Keratinocyte (primary cell): ENCODE results near the gene TUBGCP3. TPM values are rescaled to one million over a fixed set of nuclear protein-coding genes. Genes with fewer than 3 reads are reported as not detected.

Source experiments
- DNase-seq: peaks from one replicate; pipeline ENCODE4 v3.0.0-alpha.2; 2011; ENCODE audit warnings: low read depth, missing footprints, low spot score
- FAIRE-seq: peaks from 2 replicates; lab custom pipeline; 2011; peaks lifted over from hg19 to GRCh38; lab: Jason Lieb, UNC
- H2AFZ ChIP-seq: 2 replicates; pipeline ENCODE4 v1.6.0; 2012; ENCODE audit warnings: low read length, control low read depth, inconsistent platforms; ENCODE audit not compliant: control insufficient read depth
- H3K27ac ChIP-seq: 2 replicates; pipeline ENCODE4 v1.5.1; 2011; ENCODE audit warnings: low read length; ENCODE audit not compliant: control insufficient read depth, insufficient read depth
- H3K27me3 ChIP-seq: 3 replicates; pipeline ENCODE4 v1.6.0; 2011; ENCODE audit warnings: low read length; ENCODE audit not compliant: control insufficient read depth, insufficient read depth; ENCODE audit errors: extremely low read depth
- H3K36me3 ChIP-seq, 2 experiments: 2 replicates in 1 of 2; 3 replicates in 1 of 2; pipeline ENCODE4 v1.5.1; 2011; ENCODE audit warnings: low read length in 2 of 2, mild to moderate bottlenecking in 1 of 2; ENCODE audit not compliant: control insufficient read depth in 2 of 2, insufficient read depth in 2 of 2; ENCODE audit errors: extremely low read depth in 1 of 2
- H3K4me1 ChIP-seq: 3 replicates; pipeline ENCODE4 v1.5.1; 2011; ENCODE audit warnings: low read length; ENCODE audit not compliant: control insufficient read depth, insufficient read depth; ENCODE audit errors: extremely low read depth
- H3K4me2 ChIP-seq: 3 replicates; pipeline ENCODE4 v1.6.0; 2011; ENCODE audit warnings: low read depth, low read length; ENCODE audit not compliant: control insufficient read depth, insufficient read depth; ENCODE audit errors: extremely low read depth
- H3K4me3 ChIP-seq, 3 experiments: fragments of 200-600 bp in 1 of 3; sonication (generic) in 1 of 3; 2 replicates in 2 of 3; 3 replicates in 1 of 3; pipeline ENCODE4 v1.5.1; 2011 to 2016; ENCODE audit warnings: low read length in 3 of 3, mild to moderate bottlenecking in 3 of 3, control low read depth in 2 of 3, inconsistent platforms in 1 of 3, low read depth in 1 of 3, mixed read lengths in 1 of 3, mixed run types in 1 of 3, moderate library complexity in 1 of 3; ENCODE audit not compliant: control insufficient read depth in 2 of 3, insufficient read depth in 2 of 3; ENCODE audit errors: extremely low read depth in 1 of 3
- H3K79me2 ChIP-seq: 2 replicates; pipeline ENCODE4 v1.6.0; 2012; ENCODE audit warnings: low read length; ENCODE audit not compliant: control insufficient read depth, insufficient read depth
- H3K9ac ChIP-seq: 3 replicates; pipeline ENCODE4 v1.6.0; 2011; ENCODE audit warnings: low read length; ENCODE audit not compliant: control insufficient read depth, insufficient read depth; ENCODE audit errors: extremely low read depth
- H3K9me1 ChIP-seq: 3 replicates; pipeline ENCODE4 v1.6.0; 2011; ENCODE audit warnings: low read length; ENCODE audit not compliant: control insufficient read depth, insufficient read depth; ENCODE audit errors: extremely low read depth
- H3K9me3 ChIP-seq: 2 replicates; pipeline ENCODE4 v1.5.1; 2012; ENCODE audit warnings: low read depth, low read length; ENCODE audit not compliant: control insufficient read depth
- H4K20me1 ChIP-seq: 3 replicates; pipeline ENCODE4 v1.6.0; 2011; ENCODE audit warnings: low read length; ENCODE audit not compliant: control insufficient read depth, insufficient read depth; ENCODE audit errors: extremely low read depth
- EZH2 ChIP-seq: IDR thresholded peaks from one replicate; pipeline ENCODE4 v1.6.1; 2012; ENCODE audit warnings: inconsistent platforms, mild to moderate bottlenecking, low read length, moderate library complexity
- dilution Hi-C: fragments of 300-500 bp; cut with MboI; formaldehyde crosslinking; loops from one replicate; pipeline ENCODE4 v1.7.0; 2020; ENCODE audit warnings: low sequenced_read_pairs; ENCODE audit not compliant: extremely low pct_ligation_motif_present
- polyA plus RNA-seq, 5 experiments: library from polyadenylated mRNA; depleted of rRNA in 3 of 5; stranded (reverse) in 3 of 5; stranded (forward) in 1 of 5; unstranded in 1 of 5; fragments of >200 nt; gene quantifications; 1 replicate in 1 of 5; 2 replicates in 3 of 5; 3 replicates in 1 of 5; pipeline versions ENCODE4 v1.2.1 to v1.2.3, GENCODE V29; 2011 to 2012; ENCODE audit warnings: missing spikeins in 2 of 5, low read depth in 1 of 5, low replicate concordance in 1 of 5
- TF ChIP-seq, protein P1 (sequence below), 3 experiments: IDR thresholded peaks in 1 of 3; conservative IDR thresholded peaks in 1 of 3; optimal IDR thresholded peaks in 1 of 3; 2 replicates in 2 of 3; 3 replicates in 1 of 3; pipeline versions ENCODE3 to v1.5.1; 2011; ENCODE audit warnings: low read length in 3 of 3, mild to moderate bottlenecking in 3 of 3, moderate library complexity in 2 of 3, control low read depth in 1 of 3, inconsistent platforms in 1 of 3; ENCODE audit not compliant: insufficient read depth in 2 of 3; ENCODE audit errors: extremely low read depth in 1 of 3

TUBGCP3 gene
- polyA plus RNA-seq, 1 donor (not counting 4 experiments of a cell fraction or from before 2014, with no cell fraction given): 14.0 TPM

- H3K9me1 ChIP-seq: no peaks in the 10 kb centered on the region
- no peaks in the 10 kb centered on the region for H3K9me3 ChIP-seq
- H3K79me2 ChIP-seq: no peaks in the 10 kb centered on the region
- no peaks in the 10 kb centered on the region for H3K36me3 ChIP-seq
- H3K4me3 ChIP-seq: no peak overlapping the region
- dilution Hi-C loops: no loop called here
- FAIRE-seq (no peak), DNase-seq (no peak)
- no peaks in the 10 kb centered on the region for H3K4me1 ChIP-seq
- H3K27me3 ChIP-seq: peaks cover 24% of the 10 kb centered on the region
- H3K9ac ChIP-seq: no peak overlapping the region
- no peak overlapping the region for H3K4me2 ChIP-seq
- TF ChIP-seq EZH2: no peak
- TF ChIP-seq, protein P1, sequence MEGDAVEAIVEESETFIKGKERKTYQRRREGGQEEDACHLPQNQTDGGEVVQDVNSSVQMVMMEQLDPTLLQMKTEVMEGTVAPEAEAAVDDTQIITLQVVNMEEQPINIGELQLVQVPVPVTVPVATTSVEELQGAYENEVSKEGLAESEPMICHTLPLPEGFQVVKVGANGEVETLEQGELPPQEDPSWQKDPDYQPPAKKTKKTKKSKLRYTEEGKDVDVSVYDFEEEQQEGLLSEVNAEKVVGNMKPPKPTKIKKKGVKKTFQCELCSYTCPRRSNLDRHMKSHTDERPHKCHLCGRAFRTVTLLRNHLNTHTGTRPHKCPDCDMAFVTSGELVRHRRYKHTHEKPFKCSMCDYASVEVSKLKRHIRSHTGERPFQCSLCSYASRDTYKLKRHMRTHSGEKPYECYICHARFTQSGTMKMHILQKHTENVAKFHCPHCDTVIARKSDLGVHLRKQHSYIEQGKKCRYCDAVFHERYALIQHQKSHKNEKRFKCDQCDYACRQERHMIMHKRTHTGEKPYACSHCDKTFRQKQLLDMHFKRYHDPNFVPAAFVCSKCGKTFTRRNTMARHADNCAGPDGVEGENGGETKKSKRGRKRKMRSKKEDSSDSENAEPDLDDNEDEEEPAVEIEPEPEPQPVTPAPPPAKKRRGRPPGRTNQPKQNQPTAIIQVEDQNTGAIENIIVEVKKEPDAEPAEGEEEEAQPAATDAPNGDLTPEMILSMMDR (optimal IDR thresholded peaks at IDR 0.05 in 1 of 3, IDR thresholded peaks at IDR 0.05 in 1 of 3, conservative IDR thresholded peaks at IDR 0.05 in 1 of 3; ENCODE audit: extremely low read depth in 1 of 3, insufficient read depth in 2 of 3, low read length in 3 of 3): no peak
- H4K20me1 ChIP-seq: no peaks in the 10 kb centered on the region
- no peak overlapping the region for H2AFZ ChIP-seq
- no peak overlapping the region for H3K27ac ChIP-seq
These were observed 36.9 kb upstream of the TUBGCP3 start for GRCh38 chr13:112624602-112625430.

- no peak overlapping the region for H3K9ac ChIP-seq
- dilution Hi-C loops: no loop called here
- peaks cover 20% of the 10 kb centered on the region for H3K27me3 ChIP-seq
- no peaks in the 10 kb centered on the region for H3K9me3 ChIP-seq
- no peak overlapping the region for H3K27ac ChIP-seq
- no peak overlapping the region for H3K4me2 ChIP-seq
- DNase-seq (no peak), FAIRE-seq (no peak)
- no peaks in the 10 kb centered on the region for H4K20me1 ChIP-seq
- no peak overlapping the region for H2AFZ ChIP-seq
- H3K4me3 ChIP-seq: no peak overlapping the region
- H3K79me2 ChIP-seq: no peaks in the 10 kb centered on the region
- TF ChIP-seq, protein P1 (optimal IDR thresholded peaks at IDR 0.05 in 1 of 3, IDR thresholded peaks at IDR 0.05 in 1 of 3, conservative IDR thresholded peaks at IDR 0.05 in 1 of 3; ENCODE audit: extremely low read depth in 1 of 3, insufficient read depth in 2 of 3, low read length in 3 of 3): no peak
- TF ChIP-seq EZH2: no peak
- no peaks in the 10 kb centered on the region for H3K36me3 ChIP-seq
- H3K9me1 ChIP-seq: no peaks in the 10 kb centered on the region
- no peaks in the 10 kb centered on the region for H3K4me1 ChIP-seq
These were observed 36.1 kb upstream of the TUBGCP3 start for GRCh38 chr13:112624040-112624439.
